Ovary (tissue), 9 donors: ENCODE results near the gene DUSP22. TPM values are rescaled to one million over a fixed set of nuclear protein-coding genes. Genes with fewer than 3 reads are reported as not detected.

Source experiments
- DNase-seq, 5 donors: peaks; one replicate each; pipeline ENCODE4 v3.0.0-alpha.2; 2019 to 2020
- H3K27ac ChIP-seq, 2 donors: fragments of 200-600 bp; one replicate each; pipeline versions ENCODE4 v1.5.1 to v1.8.0; 2019 to 2022
- H3K27me3 ChIP-seq: fragments of 200-600 bp; one replicate; pipeline ENCODE4 v1.8.0; 2022
- H3K36me3 ChIP-seq: fragments of 200-600 bp; sonication (generic); one replicate; pipeline ENCODE4 v1.5.1; 2019
- H3K4me1 ChIP-seq: one replicate; pipeline ENCODE4 v1.8.1; 2013; ENCODE audit warnings: mild to moderate bottlenecking, moderate library complexity; ENCODE audit not compliant: insufficient read depth
- H3K4me3 ChIP-seq: fragments of 200-600 bp; sonication (generic); one replicate; pipeline ENCODE4 v1.5.1; 2017
- H3K9me3 ChIP-seq, 2 donors: fragments of 200-600 bp in 1 of 2; sonication (generic) in 1 of 2; one replicate each; pipeline versions ENCODE4 v1.5.1 to v1.8.1; 2013 to 2019; ENCODE audit warnings: mild to moderate bottlenecking in 1 of 2, moderate library complexity in 1 of 2
- EP300 ChIP-seq: sonication (generic); formaldehyde crosslinking; IDR thresholded peaks from one replicate; pipeline ENCODE4 v1.6.1; 2017; ENCODE audit warnings: antibody characterized with exemption
- POLR2A ChIP-seq: fragments of 450-650 bp; IDR thresholded peaks from one replicate; pipeline ENCODE4 v1.6.1; 2017; ENCODE audit warnings: antibody characterized with exemption, mild to moderate bottlenecking, moderate library complexity
- WGBS, 3 donors: extraction: QIAGEN DNeasy Blood & Tissue Kit in 1 of 3; methylation state at CpG; one replicate each; pipeline versions ENCODE4 v1.1.5 to v1.1.7; 2013 to 2017; 5-methylcytosine and 5-hydroxymethylcytosine counted together
- intact Hi-C, 4 donors: fragments of 100-400 bp; cut with DNase I; formaldehyde crosslinking; loops; one replicate each; pipeline versions ENCODE4 v1.11.0 to v1.15.1; 2022 to 2023
- polyA plus RNA-seq, 2 donors: library from polyadenylated mRNA; stranded (reverse); fragments of 200-250 nt in 1 of 2; fragments of 350-450 nt in 1 of 2; fragmentation: Illumina TruSeq in 1 of 2; extraction: RNeasy Lipid Tissue Mini Kit (QIAGEN cat#74804) in 1 of 2; gene quantifications; one replicate each; pipeline ENCODE4 v1.2.3, GENCODE V29; 2013 to 2014
- total RNA-seq, 7 donors: library from RNA; depleted of rRNA in 2 of 7; stranded (reverse); fragments of >200 nt in 2 of 7; fragmentation: NEBNext Ultra II Directional in 3 of 7; extraction: Animal tissue kit (Norgen Biotek cat#: 25700) in 3 of 7; gene quantifications; one replicate each; pipeline versions ENCODE4 v1.1.0 to v1.2.4, GENCODE V29; 2016 to 2023
- TF ChIP-seq, protein P1 (sequence below), 3 donors: fragments of 450-650 bp in 2 of 3; fragments of 200-600 bp in 1 of 3; IDR thresholded peaks; one replicate each; pipeline versions ENCODE4 v1.5.1 to v1.8.0; 2016 to 2022; ENCODE audit warnings: antibody characterized with exemption in 3 of 3, mild to moderate bottlenecking in 1 of 3
- donor health status: DM: no; HTN: no; CAD: no; lungs with moderate emphysema.
- donor health status: DM: no; HTN: no; CAD: no.
- donor health status: Bipolar disorder and iron deficiency.
- donor health status: DM: yes; HTN: yes; CAD: no.
- donor health status: DM: no; HTN: no; CAD: no.
- donor health status: DM: yes; HTN: yes; CAD: no.

DUSP22 gene
- total and polyA plus RNA-seq, 9 donors: 24.7 to 35.0 (median 29.3) TPM

DNA sequence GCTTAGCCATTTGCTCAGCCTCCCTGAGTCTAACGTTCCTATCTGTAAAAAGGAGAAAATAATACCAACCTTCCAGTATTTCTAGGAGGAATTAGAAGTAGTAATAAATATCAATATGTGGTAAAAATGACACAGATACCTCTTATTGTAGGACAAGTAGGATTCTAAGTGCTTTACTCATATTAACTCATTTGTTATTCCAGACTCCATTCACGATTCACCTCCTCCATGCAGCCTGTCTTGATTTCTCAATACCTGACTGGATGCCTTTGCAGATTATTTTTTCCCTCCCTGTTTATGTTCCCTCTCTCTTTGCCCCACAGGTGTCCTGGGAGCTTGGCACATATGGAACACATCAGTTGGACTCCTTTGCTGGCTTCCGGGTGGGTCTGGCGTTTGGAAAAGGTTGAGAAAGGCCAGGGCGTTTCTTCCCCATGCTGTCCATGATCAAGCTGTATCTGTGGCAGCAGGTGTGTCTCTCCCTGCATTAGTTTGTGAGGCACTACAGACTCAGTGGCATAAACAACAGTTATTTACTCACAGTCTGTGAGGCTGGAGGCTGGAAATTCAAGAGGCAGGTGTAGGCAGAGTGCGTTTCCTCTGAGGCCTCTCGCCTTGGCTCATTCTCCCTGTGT lies 10.7 kb upstream of the DUSP22 start:
- no peaks in the 10 kb centered on the region for H3K9me3 ChIP-seq
- H3K4me1 ChIP-seq: no peaks in the 10 kb centered on the region
- 78 to 86% (median 79%) methylated on average over 7 of the region's 7 CpGs for WGBS, 3 donors
- H3K36me3 ChIP-seq: no peaks in the 10 kb centered on the region
- no peaks in the 10 kb centered on the region for H3K27me3 ChIP-seq
- H3K27ac ChIP-seq: no peak overlapping the region
- TF ChIP-seq, protein P1, sequence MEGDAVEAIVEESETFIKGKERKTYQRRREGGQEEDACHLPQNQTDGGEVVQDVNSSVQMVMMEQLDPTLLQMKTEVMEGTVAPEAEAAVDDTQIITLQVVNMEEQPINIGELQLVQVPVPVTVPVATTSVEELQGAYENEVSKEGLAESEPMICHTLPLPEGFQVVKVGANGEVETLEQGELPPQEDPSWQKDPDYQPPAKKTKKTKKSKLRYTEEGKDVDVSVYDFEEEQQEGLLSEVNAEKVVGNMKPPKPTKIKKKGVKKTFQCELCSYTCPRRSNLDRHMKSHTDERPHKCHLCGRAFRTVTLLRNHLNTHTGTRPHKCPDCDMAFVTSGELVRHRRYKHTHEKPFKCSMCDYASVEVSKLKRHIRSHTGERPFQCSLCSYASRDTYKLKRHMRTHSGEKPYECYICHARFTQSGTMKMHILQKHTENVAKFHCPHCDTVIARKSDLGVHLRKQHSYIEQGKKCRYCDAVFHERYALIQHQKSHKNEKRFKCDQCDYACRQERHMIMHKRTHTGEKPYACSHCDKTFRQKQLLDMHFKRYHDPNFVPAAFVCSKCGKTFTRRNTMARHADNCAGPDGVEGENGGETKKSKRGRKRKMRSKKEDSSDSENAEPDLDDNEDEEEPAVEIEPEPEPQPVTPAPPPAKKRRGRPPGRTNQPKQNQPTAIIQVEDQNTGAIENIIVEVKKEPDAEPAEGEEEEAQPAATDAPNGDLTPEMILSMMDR (IDR thresholded peaks at IDR 0.05): no peak
- TF ChIP-seq POLR2A: no peak
- no peak for TF ChIP-seq EP300
- intact Hi-C loops: no loop called here
- no peak for DNase-seq
- no peak overlapping the region for H3K4me3 ChIP-seq

DNA sequence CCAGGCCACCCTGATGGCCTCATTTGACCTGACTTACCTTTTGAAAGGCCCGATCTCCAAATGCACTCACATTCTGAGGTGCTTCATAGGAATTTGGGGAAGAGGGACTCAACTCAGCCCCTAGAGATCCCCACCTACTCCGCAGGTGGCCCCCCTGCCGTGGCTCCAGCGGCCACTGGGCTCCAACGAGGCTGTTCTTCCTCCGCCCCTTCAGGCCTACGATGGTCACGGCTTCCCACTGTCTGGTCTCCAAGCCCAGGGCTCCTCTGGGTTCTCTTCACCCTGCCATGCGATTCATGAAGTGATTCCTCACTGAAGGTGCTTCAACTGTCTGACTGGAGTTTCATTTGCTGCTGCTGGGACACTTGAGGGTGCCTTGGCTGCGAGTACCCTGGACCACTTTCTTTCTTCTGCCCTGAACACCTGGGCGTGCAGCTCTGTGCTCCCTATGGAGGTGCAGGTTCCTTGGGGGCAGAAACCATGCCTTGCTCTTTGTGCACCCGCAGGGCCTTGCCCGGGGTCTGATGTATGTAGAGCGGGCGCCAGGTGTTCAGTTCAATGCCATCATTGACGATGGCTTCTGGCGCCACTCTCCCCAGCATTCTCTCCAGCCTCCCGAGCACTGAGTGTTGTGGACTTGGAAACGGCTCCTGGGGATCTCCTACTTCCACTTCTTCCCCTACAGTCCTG lies 10.0 kb upstream of the DUSP22 start:
- intact Hi-C loops: no loop called here
- no peak for TF ChIP-seq EP300
- TF ChIP-seq, protein P1 (IDR thresholded peaks at IDR 0.05): no peak
- no peak for TF ChIP-seq POLR2A
- WGBS, 3 donors: 82 to 90% (median 88%) methylated on average over 19 of the region's 19 CpGs
- Histone ChIP-seq H3K36me3 (no peaks in the 10 kb centered on the region), H3K9me3 (no peaks in the 10 kb centered on the region), H3K27ac (no peak overlapping the region), H3K27me3 (no peaks in the 10 kb centered on the region), H3K4me3 (no peak overlapping the region), H3K4me1 (no peaks in the 10 kb centered on the region)
- DNase-seq: no peak

DNA sequence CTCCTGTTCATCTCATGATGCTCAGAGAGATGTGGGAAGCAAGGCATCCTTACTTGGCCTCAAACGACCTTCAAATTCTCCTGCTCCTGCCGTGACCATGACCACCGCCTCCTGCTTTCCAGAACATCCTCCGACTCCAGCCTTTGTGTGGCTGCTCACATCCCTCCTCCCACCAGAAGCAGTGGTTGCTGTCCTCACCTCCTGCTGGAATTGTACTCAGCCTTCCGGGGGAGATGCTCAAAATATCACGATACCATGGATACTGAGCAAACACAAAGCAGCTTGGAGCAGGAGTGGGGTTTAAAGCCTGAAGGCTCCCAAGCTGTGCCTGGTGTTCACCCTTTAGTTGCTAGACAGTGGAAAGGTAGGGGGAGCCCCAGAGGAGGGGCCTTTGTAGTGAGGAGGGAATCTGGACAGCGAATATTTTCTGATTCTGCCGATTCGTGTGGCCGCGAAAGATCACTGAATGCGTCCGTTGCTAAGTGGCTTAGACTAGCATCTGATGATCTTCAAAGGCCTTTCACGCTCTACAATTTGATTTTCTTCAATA lies 9.3 kb upstream of the DUSP22 start:
- H3K4me3 ChIP-seq: no peak overlapping the region
- no peaks in the 10 kb centered on the region for H3K9me3 ChIP-seq
- H3K36me3 ChIP-seq: no peaks in the 10 kb centered on the region
- WGBS, 3 donors: 75 to 79% (median 76%) methylated on average over 14 of the region's 14 CpGs
- TF ChIP-seq POLR2A (no peak), EP300 (no peak)
- TF ChIP-seq, protein P1 (IDR thresholded peaks at IDR 0.05): no peak
- no peaks in the 10 kb centered on the region for H3K4me1 ChIP-seq
- intact Hi-C loops: no loop called here
- DNase-seq: no peak
- no peak overlapping the region for H3K27ac ChIP-seq
- H3K27me3 ChIP-seq: no peaks in the 10 kb centered on the region

DNA sequence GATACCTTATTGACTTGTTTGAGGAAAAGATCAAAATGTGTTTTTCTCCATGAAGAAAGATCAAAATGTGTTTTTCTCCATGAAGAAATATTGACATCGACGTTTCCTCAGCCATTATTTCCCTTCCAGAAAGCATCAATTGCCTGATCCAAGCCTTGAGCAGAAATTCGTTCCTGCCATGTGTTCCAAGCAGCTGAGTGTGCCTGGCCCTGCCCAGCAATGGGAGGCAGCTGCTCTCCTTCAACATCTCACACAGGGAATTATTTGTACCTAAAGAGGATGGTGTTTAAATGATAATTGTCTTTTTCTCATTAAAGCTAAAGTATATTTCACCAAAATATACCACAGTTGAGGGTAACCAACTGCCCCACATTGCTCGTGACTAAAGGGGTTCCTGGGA lies 7.8 kb upstream of the DUSP22 start:
- no peaks in the 10 kb centered on the region for H3K4me1 ChIP-seq
- intact Hi-C loops: no loop called here
- H3K4me3 ChIP-seq: no peak overlapping the region
- H3K27ac ChIP-seq: no peak overlapping the region
- no peak for DNase-seq
- H3K36me3 ChIP-seq: no peaks in the 10 kb centered on the region
- TF ChIP-seq, protein P1 (IDR thresholded peaks at IDR 0.05): no peak
- TF ChIP-seq POLR2A: no peak
- no peak for TF ChIP-seq EP300
- H3K27me3 ChIP-seq: no peaks in the 10 kb centered on the region
- WGBS, 3 donors: 57 to 67% (median 65%) methylated on average over 4 of the region's 4 CpGs
- H3K9me3 ChIP-seq: no peaks in the 10 kb centered on the region
